Effector CD8-positive, alpha-beta T cell (primary cell): ENCODE measurements around the gene EIPR1.

Source experiments
- DNase-seq: peaks from one replicate; lab custom pipeline; 2025; lab: John Stamatoyannopoulos, UW

The EIPR1 gene

GRCh38 chr2:3267869-3268704 is 109.5 kb downstream of the EIPR1 start:
- no peak for DNase-seq

- no peak for DNase-seq
Measured at GRCh38 chr2:3266925-3267867, 110.4 kb downstream of the EIPR1 start.

- DNase-seq, result no peak
Measured at GRCh38 chr2:3265981-3266924, 111.4 kb downstream of the EIPR1 start.

- no peak for DNase-seq
Measured at GRCh38 chr2:3265471-3265870, 112.1 kb downstream of the EIPR1 start.

- no peak for DNase-seq
Measured at GRCh38 chr2:3264010-3264744, 113.4 kb downstream of the EIPR1 start.

- no peak for DNase-seq
Measured at GRCh38 chr2:3263487-3263886, 114.1 kb downstream of the EIPR1 start.

GRCh38 chr2:3262437-3263388 is 114.9 kb downstream of the EIPR1 start:
- no peak for DNase-seq

GRCh38 chr2:3261511-3261910 is 116.1 kb downstream of the EIPR1 start:
- DNase-seq, result no peak

- DNase-seq, result no peak
Measured at GRCh38 chr2:3260959-3261358, 116.7 kb downstream of the EIPR1 start.

GRCh38 chr2:3257826-3258225 is 119.8 kb downstream of the EIPR1 start:
- DNase-seq, result no peak

GRCh38 chr2:3257166-3257565 is 120.5 kb downstream of the EIPR1 start:
- DNase-seq, result no peak

GRCh38 chr2:3256605-3257004 is 121.0 kb downstream of the EIPR1 start:
- no peak for DNase-seq

- no peak for DNase-seq
Measured at GRCh38 chr2:3256157-3256556, 121.5 kb downstream of the EIPR1 start.

- DNase-seq, result no peak
Measured at GRCh38 chr2:3254442-3254941, 123.1 kb downstream of the EIPR1 start.

GRCh38 chr2:3253913-3254441 is 123.6 kb downstream of the EIPR1 start:
- no peak for DNase-seq

GRCh38 chr2:3251946-3252345 is 125.7 kb downstream of the EIPR1 start:
- DNase-seq, result no peak

- DNase-seq, result no peak
Measured at GRCh38 chr2:3249476-3249962, 128.1 kb downstream of the EIPR1 start.

GRCh38 chr2:3248754-3249475 is 128.7 kb downstream of the EIPR1 start:
- DNase-seq, result no peak
